Memory B cell (primary cell): ENCODE data around the gene BEGAIN.
A peak's percentile ranks its signal among the peaks of the same experiment; 100 is the strongest.

Experiments used
- ATAC-seq: fragments of 150-1000 bp; cut with Tn5 transposase; 2 replicates; pipeline ENCODE4 v1.10.0; 2021; ENCODE audit warnings: low read depth, mild to moderate bottlenecking, moderate library complexity
- DNase-seq, 2 donors: peaks; one replicate each; pipeline ENCODE4 v3.0.0; 2022; ENCODE audit warnings: low spot score in 2 of 2
- H3K27ac Mint-ChIP-seq: one replicate; pipeline ENCODE4 v1.8.0; 2022; ENCODE audit warnings: mild to moderate bottlenecking, moderate library complexity, mixed read lengths
- H3K27me3 Mint-ChIP-seq: one replicate; pipeline ENCODE4 v1.8.0; 2022; ENCODE audit warnings: mixed read lengths
- H3K36me3 Mint-ChIP-seq: one replicate; pipeline ENCODE4 v1.8.0; 2022; ENCODE audit warnings: mild to moderate bottlenecking, mixed read lengths
- H3K4me1 Mint-ChIP-seq: one replicate; pipeline ENCODE4 v1.8.0; 2022; ENCODE audit warnings: mixed read lengths
- H3K4me3 Mint-ChIP-seq: one replicate; pipeline ENCODE4 v1.8.0; 2022; ENCODE audit warnings: mild to moderate bottlenecking, moderate library complexity, mixed read lengths
- H3K9me3 Mint-ChIP-seq: one replicate; pipeline ENCODE4 v1.8.0; 2022; ENCODE audit warnings: mixed read lengths

The BEGAIN gene

GRCh38 chr14:100585448-100586152 lies 1.6 kb downstream of the BEGAIN start:
- DNase-seq (no peak), ATAC-seq (no peak)
- Mint-ChIP-seq H3K27ac (no peak overlapping the region), H3K4me3 (peak overlapping the region; percentile 21), H3K27me3 (peaks cover 21% of the 10 kb centered on the region), H3K36me3 (no peaks in the 10 kb centered on the region), H3K9me3 (no peaks in the 10 kb centered on the region), H3K4me1 (no peaks in the 10 kb centered on the region)

- Mint-ChIP-seq H3K4me3 (no peak overlapping the region), H3K36me3 (no peaks in the 10 kb centered on the region), H3K9me3 (no peaks in the 10 kb centered on the region), H3K4me1 (no peaks in the 10 kb centered on the region), H3K27ac (no peak overlapping the region), H3K27me3 (peaks cover 15% of the 10 kb centered on the region)
- ATAC-seq (no peak), DNase-seq (no peak)
These were observed 2.9 kb downstream of the BEGAIN start for GRCh38 chr14:100584056-100585031.

GRCh38 chr14:100583245-100583644 lies 4.0 kb downstream of the BEGAIN start:
- Mint-ChIP-seq H3K27me3 (peaks cover 14% of the 10 kb centered on the region), H3K4me3 (no peak overlapping the region), H3K36me3 (no peaks in the 10 kb centered on the region), H3K9me3 (no peaks in the 10 kb centered on the region), H3K4me1 (no peaks in the 10 kb centered on the region), H3K27ac (no peak overlapping the region)
- DNase-seq = no peak
- no peak for ATAC-seq

- no peaks in the 10 kb centered on the region for H3K4me1 Mint-ChIP-seq
- no peak overlapping the region for H3K4me3 Mint-ChIP-seq
- no peak overlapping the region for H3K27ac Mint-ChIP-seq
- ATAC-seq = no peak
- no peaks in the 10 kb centered on the region for H3K9me3 Mint-ChIP-seq
- DNase-seq = no peak
- H3K36me3 Mint-ChIP-seq = no peaks in the 10 kb centered on the region
- peaks cover 12% of the 10 kb centered on the region for H3K27me3 Mint-ChIP-seq
These were observed 4.6 kb downstream of the BEGAIN start for GRCh38 chr14:100582496-100583165.

- Mint-ChIP-seq H3K27ac (no peak overlapping the region), H3K4me1 (no peaks in the 10 kb centered on the region), H3K27me3 (peaks cover 12% of the 10 kb centered on the region), H3K36me3 (no peaks in the 10 kb centered on the region), H3K4me3 (no peak overlapping the region), H3K9me3 (no peaks in the 10 kb centered on the region)
- ATAC-seq (no peak), DNase-seq (no peak)
These were observed 5.7 kb downstream of the BEGAIN start for GRCh38 chr14:100581228-100582145.

GRCh38 chr14:100580316-100581227 lies 6.6 kb downstream of the BEGAIN start:
- Mint-ChIP-seq H3K4me1 (no peaks in the 10 kb centered on the region), H3K27me3 (peaks cover 10% of the 10 kb centered on the region), H3K36me3 (no peaks in the 10 kb centered on the region), H3K4me3 (no peak overlapping the region), H3K9me3 (no peaks in the 10 kb centered on the region), H3K27ac (no peak overlapping the region)
- ATAC-seq (no peak), DNase-seq (no peak)

- no peaks in the 10 kb centered on the region for H3K4me1 Mint-ChIP-seq
- H3K27me3 Mint-ChIP-seq = peaks cover 6% of the 10 kb centered on the region
- no peak overlapping the region for H3K27ac Mint-ChIP-seq
- ATAC-seq = no peak
- no peak for DNase-seq
- H3K9me3 Mint-ChIP-seq = no peaks in the 10 kb centered on the region
- no peaks in the 10 kb centered on the region for H3K36me3 Mint-ChIP-seq
- no peak overlapping the region for H3K4me3 Mint-ChIP-seq
These were observed 8.7 kb downstream of the BEGAIN start for GRCh38 chr14:100578552-100578951.

- Mint-ChIP-seq H3K9me3 (no peaks in the 10 kb centered on the region), H3K27ac (no peak overlapping the region), H3K36me3 (no peaks in the 10 kb centered on the region), H3K27me3 (peaks cover 3% of the 10 kb centered on the region), H3K4me1 (peaks cover under 1% of the 10 kb centered on the region), H3K4me3 (no peak overlapping the region)
- DNase-seq = no peak
- no peak for ATAC-seq
These were observed 9.2 kb downstream of the BEGAIN start for GRCh38 chr14:100577986-100578431.

GRCh38 chr14:100577321-100577985 lies 9.8 kb downstream of the BEGAIN start:
- H3K27me3 Mint-ChIP-seq = peaks cover 7% of the 10 kb centered on the region
- ATAC-seq = no peak

GRCh38 chr14:100576091-100577085 lies 10.8 kb downstream of the BEGAIN start:
- Mint-ChIP-seq H3K36me3 (no peaks in the 10 kb centered on the region), H3K27me3 (peaks cover 14% of the 10 kb centered on the region), H3K27ac (no peak overlapping the region), H3K4me3 (no peak overlapping the region), H3K4me1 (peaks cover 7% of the 10 kb centered on the region), H3K9me3 (no peaks in the 10 kb centered on the region)
- DNase-seq (no peak), ATAC-seq (no peak)

More at GRCh38 chr14:100577321-100577985, 9.8 kb downstream of the BEGAIN start:
- Mint-ChIP-seq H3K4me3 (no peak overlapping the region), H3K27ac (no peak overlapping the region), H3K36me3 (no peaks in the 10 kb centered on the region), H3K4me1 (peaks cover 6% of the 10 kb centered on the region), H3K9me3 (no peaks in the 10 kb centered on the region)
- DNase-seq = no peak

- ATAC-seq (no peak), DNase-seq (no peak)
- Mint-ChIP-seq H3K4me1 (peaks cover 7% of the 10 kb centered on the region), H3K36me3 (no peaks in the 10 kb centered on the region), H3K9me3 (no peaks in the 10 kb centered on the region), H3K27ac (no peak overlapping the region), H3K27me3 (peaks cover 18% of the 10 kb centered on the region), H3K4me3 (no peak overlapping the region)
These were observed 11.8 kb downstream of the BEGAIN start for GRCh38 chr14:100575266-100575995.
